ENCODE data around the gene DLX2.

- TF ChIP-seq CTCF (IDR thresholded peaks at IDR 0.05) (no peak), POLR2A (IDR thresholded peaks at IDR 0.05) (no peak)
Observed at GRCh38 chr2:172089005-172089504, 13.6 kb downstream of the DLX2 start.
